Activated CD8-positive, alpha-beta memory T cell treated with anti-CD3 and anti-CD28 coated beads, Interleukin-2, amount 50 U/mL, for 4 hours (primary cell): ENCODE results near the gene UBE2D1.
"Not testable (repeated sequence)": the region's sequence is repeated elsewhere in the genome, so short reads cannot be mapped to it uniquely, and the experiment has no call there.

Source experiments
- DNase-seq: peaks from one replicate; pipeline ENCODE4 v3.0.0-alpha.2; 2020

The UBE2D1 gene

GRCh38 chr10:58384999-58385783 lies 50.4 kb downstream of the UBE2D1 start, which contains the start of gene TFAM:
TFAM (plus strand) TSS chr10:58385410; CDS start chr10:58385548, 138 bp downstream.
- DNase-seq, result peak; percentile 98

- DNase-seq, result peak; percentile 18
Measured at GRCh38 chr10:58385784-58386112, 50.9 kb downstream of the UBE2D1 start.

- no peak for DNase-seq
Measured at GRCh38 chr10:58389024-58389423, 54.2 kb downstream of the UBE2D1 start.

GRCh38 chr10:58393317-58393716 lies 58.5 kb downstream of the UBE2D1 start:
- DNase-seq, result no peak

- no peak for DNase-seq
Measured at GRCh38 chr10:58394471-58394870, 59.7 kb downstream of the UBE2D1 start.

- DNase-seq, result no peak
Measured at GRCh38 chr10:58396057-58396456, 61.3 kb downstream of the UBE2D1 start.

- DNase-seq, result no peak
Measured at GRCh38 chr10:58397830-58398229, 63.0 kb downstream of the UBE2D1 start.

- no peak for DNase-seq
Measured at GRCh38 chr10:58399410-58399809, 64.6 kb downstream of the UBE2D1 start.

- DNase-seq, result no peak
Measured at GRCh38 chr10:58400609-58401008, 65.8 kb downstream of the UBE2D1 start.

- DNase-seq, result no peak
Measured at GRCh38 chr10:58404001-58404400, 69.2 kb downstream of the UBE2D1 start.

GRCh38 chr10:58409956-58410610 lies 75.3 kb downstream of the UBE2D1 start:
- no peak for DNase-seq

- no peak for DNase-seq
Measured at GRCh38 chr10:58412502-58412961, 77.7 kb downstream of the UBE2D1 start.

GRCh38 chr10:58414270-58415041 lies 79.7 kb downstream of the UBE2D1 start:
- DNase-seq, result no peak

GRCh38 chr10:58415757-58416156 lies 81.0 kb downstream of the UBE2D1 start:
- no peak for DNase-seq

GRCh38 chr10:58417902-58418301 lies 83.1 kb downstream of the UBE2D1 start:
- not testable (repeated sequence) for DNase-seq
